ENCODE data around the gene DOCK1.

DOCK1 gene

GRCh38 chr10:127013211-127013656 is 108.0 kb downstream of the DOCK1 start:
- no peak for DNase-seq

DNA sequence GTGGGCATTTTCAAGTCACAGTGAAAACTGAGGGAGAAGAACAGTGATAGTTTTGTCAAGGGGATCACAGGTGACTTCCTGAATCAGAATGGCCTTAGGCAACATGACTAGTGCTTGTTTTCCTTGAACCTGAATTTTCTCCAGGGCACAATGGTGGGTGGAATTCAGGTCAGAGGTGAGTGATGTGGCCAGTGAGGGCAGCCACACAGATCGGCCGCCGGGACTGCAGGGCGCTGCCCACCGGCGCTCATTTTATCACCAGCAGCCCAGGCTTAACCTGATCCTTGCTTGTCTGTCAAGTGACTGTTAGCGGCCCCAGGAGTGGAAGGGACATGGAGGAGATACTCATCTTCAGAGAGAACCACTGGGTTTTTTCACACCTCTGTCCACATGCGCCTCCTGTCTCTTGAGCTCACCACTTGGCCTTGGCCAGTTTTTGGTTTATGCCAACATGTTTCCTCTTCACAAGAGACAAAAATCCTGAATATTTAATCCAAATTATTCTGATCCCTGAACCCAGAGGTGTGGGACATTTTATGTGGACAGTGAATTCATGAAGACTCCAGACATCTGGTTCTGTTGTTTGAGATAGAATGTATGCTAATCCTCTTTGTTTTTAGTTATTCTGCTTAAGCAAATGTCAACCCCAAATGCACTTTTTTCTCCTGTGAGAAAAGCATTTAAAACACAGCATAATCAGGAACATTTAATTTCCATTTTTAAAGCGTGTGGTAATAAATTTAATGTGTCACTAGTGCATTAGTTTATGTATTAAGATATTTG is 108.7 kb downstream of the DOCK1 start:
- DNase-seq: no peak

DNA sequence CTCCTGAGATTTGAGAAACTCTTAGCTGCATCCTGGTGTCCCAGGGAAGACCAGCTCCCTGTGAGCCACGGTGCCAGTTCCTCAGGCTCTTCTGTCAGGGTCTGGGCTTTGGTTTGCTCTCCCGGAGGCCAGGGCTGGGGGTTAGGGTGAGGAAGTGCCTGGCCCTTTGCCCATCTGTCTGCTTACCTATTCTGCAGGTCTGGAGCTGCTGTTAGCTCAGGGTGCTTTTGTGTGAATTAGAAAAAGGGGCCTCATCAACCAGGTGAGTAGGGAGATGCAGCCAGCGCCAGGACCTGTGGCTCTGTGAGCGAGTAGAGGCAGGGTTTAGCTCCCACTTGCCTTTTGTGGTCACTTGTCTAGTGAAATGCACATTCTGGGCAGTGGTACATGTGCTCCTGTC is 109.4 kb downstream of the DOCK1 start:
- DNase-seq: no peak

GRCh38 chr10:127015373-127015772 is 110.1 kb downstream of the DOCK1 start:
- no peak for DNase-seq

DNA sequence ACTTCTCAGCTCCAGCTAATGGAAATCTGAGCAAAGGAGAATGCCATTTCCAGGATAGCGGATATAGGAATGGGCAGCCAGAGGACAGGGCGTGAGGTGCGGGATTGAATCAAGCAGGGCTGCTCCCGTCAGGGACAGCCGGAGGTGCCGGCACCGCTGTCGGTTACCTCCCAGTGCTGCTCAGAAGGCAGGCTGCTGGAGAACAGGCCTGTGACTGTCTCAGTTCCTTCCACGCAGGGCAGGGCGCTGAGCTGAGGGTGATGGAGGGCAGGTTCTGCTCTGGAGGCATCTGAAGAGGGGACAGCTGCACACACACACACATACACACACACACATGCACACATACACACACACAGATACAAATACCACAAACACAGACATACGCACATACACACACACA is 111.1 kb downstream of the DOCK1 start:
- no peak for DNase-seq

DNA sequence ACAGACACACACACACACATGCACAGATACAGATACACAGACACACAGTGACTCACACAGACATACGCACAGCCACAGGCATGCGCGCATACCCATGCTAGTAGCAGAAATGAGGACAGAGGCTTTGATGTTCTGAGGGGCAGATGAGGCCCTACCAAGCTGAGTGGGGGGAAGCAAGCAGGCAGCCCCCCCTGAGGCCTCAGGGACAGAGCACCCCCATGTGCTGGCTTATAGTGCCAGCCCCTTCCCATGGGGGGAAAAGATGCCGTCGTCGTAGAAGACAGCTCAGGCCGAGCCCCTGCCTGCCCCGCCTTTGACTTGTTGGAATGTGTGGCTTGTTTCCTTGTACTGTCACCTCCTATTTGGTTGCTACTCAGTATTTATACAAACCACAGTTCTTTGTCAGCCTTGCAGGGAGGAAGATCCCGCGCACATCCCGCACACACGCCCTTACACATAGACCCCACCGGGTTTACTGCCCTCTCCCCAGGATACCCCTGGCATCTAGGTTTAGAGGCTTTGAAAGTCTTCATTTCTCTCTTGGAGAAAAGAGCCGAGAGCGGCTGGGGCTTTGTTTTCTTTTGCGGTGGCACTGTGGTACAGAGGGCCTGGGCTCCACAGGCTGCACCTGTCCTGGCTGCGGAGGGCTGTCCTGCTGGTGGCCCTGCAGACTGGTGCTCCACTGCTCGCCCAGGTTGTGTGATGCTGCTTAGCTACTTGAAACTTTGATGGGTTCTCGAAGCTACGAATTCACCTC is 112.5 kb downstream of the DOCK1 start:
- DNase-seq: no peak

GRCh38 chr10:127018298-127018650 is 113.0 kb downstream of the DOCK1 start:
- DNase-seq: no peak

DNA sequence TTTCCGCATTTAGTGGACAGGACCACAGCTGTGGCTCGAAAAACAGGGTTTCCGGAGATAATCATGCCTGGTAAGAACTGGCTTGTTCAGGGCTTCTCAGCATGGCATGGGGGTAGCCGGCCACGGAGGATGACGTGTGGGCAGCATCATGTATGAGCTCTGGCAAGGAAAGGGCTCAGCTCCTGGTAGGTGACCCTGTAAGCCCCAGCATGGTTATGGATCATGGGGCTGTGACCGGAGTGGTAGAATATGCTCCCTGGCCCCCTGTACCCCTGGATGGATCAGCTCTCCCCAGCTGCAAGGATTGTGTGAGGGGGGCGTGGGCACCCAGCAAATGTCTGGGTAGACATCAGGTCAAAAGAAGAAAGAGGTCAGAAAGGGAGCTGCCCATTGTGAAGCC is 113.5 kb downstream of the DOCK1 start:
- no peak for DNase-seq

DNA sequence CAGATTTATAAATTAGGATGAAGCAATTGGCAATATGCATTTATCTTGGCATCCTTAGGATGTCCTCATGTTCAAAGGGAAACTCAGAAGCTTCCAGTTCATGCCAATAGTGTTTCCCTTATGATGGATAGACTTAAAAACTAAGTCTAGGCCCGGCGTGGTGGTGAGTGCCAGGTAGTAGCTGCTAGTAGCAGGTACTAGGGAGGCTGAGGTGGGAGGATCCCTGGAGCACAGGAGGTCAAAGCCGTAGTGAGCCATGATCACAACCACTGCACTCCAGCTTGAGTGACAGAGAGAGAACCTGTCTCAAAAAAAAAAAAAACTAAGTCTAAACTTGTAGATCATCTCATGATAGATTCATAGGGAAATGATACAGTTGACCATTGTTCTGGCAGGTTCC is 115.0 kb downstream of the DOCK1 start:
- no peak for DNase-seq

GRCh38 chr10:127021801-127022200 is 116.6 kb downstream of the DOCK1 start:
- DNase-seq: no peak

DNA sequence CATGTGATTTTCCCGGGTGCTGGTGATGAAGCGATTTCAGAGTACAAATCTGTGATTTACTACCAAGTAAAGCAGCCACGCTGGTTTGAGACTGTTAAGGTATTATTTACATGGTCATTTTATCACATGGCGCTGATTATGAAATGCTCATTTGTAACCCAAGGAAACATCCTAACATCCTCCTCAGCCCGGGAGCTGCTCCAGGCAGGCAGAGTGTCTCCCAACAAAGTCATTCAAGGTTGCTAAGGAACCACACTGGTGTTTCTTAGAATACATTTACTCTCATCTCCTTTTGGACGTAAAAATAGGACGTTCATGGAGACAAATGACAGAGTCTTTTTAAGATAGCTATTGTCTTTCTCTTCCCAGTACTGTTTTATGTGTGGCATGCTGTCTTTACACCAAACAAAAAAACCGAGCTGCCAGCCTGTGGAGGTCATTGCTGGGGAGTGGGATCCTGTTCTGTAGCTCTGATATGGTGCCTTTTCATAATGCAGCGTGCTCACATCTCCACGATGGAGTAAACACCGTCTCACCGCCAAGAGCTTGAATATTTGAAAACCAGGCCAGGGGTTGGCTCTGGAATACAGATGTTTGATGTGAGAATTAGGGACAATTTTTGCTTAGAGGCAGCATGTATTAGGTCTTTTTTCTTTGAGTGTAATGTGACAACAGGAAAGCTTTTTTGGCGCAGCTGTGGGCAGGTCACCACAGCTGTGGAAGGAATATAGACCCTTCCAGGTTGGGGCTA is 119.6 kb downstream of the DOCK1 start:
- no peak for DNase-seq

DNA sequence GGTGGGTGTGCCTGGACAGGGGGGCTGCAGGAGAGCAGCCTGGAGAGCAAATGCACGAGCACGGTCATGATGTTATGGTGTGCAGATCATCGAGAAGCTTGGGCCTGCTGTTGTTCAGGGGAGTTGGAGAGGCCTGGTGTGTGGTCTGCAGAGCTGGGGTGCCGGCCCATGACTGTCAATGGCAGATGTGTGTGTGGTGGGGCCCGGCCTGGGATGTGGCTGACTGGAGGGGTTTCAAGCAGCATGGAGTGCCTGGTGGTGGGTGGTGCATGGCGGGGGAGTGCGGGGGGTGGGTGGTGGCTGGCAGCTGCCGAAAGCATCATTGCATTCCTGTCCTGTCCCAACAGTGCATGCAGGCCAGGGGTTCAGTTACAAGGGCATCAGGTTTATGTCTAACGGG is 122.6 kb downstream of the DOCK1 start:
- no peak for DNase-seq

- DNase-seq: no peak
Observed at GRCh38 chr10:127028556-127028955, 123.3 kb downstream of the DOCK1 start.

- no peak for DNase-seq
Observed at GRCh38 chr10:127029061-127029460, 123.8 kb downstream of the DOCK1 start.

DNA sequence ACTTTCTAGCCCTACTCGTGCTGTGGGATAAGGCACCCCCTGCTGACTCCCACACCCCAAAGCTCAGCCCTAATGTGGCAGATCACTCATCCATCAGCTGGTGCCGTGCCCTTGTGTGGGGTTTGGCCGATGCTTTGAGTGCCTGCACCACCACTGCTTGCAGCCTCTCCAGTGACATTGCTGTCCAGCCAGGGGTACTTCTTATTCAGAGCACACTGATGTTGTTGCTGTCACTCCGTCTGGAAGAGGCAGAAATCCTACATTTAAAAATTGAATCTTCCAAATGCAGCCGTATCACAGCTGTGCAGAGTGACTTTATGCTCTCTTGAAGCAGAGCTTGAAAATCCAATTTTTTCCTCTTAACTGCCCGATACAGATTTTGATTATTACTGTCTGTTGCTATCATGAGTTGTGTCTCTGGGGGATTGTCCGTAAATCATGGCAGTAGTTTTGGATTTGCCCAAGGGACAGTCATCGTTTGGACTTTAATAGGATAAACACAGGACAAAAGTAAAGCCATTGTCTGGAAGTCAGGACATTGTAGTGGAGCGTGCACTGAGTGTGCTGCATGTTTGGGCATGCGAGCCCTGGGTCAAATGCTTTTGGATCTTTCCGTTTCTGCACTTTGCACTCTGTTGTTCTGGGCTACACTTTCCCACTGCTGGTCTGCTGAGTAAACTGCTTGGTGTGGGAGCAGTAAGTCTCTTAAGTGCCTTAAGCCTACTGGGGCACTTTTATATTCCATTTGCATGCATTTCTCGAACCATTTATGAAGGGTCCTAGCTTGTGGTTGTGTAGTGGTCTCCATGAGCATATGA is 128.2 kb downstream of the DOCK1 start:
- no peak for DNase-seq

GRCh38 chr10:127034034-127034633 is 128.9 kb downstream of the DOCK1 start:
- no peak for DNase-seq

GRCh38 chr10:127034790-127035189 is 129.6 kb downstream of the DOCK1 start:
- no peak for DNase-seq

- DNase-seq: no peak
Observed at GRCh38 chr10:127035827-127036226, 130.6 kb downstream of the DOCK1 start.

- DNase-seq: no peak
Observed at GRCh38 chr10:127036987-127037386, 131.8 kb downstream of the DOCK1 start.

DNA sequence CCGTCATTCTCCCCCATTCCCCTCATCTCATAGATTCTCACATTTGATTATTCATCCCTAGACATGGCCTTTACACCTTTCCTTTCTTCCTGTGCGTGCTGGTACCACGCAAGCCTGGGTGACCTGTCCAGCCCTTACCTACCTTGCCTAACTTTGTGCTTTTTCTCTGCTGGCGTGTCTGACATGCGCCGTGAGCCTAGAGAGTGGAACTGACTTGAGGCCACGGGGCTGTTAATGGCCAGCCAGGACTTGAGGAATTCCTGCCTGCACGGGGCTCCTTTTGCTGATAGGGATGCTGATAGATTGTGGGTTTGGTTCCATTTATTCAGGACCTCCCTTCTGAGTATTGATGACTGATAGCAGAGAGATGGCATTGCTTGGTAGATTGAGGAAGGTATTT is 134.2 kb downstream of the DOCK1 start:
- no peak for DNase-seq

GRCh38 chr10:127040756-127041155 is 135.5 kb downstream of the DOCK1 start:
- no peak for DNase-seq

DNA sequence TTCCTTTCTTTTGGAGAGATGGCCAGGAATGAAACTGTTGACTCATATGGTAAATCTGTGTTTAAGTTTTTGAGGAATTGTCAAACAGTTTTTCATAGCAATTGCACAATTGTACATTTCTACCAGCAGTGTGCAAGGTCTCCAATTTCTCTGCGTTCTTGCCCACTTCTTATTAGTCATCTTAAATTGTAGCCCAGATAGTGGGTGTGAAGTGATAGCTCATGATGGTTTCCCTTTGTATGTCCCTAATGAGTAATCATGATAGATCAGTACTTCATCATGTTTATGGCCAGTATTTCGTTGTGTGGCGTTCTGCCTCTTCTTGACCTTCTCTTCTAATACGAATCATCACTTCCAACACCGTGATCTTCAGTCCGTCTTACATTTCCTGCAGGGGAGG is 136.3 kb downstream of the DOCK1 start:
- DNase-seq: no peak

Data from stimulated activated CD4-positive, alpha-beta T cell treated with anti-CD3 and anti-CD28 coated beads, Interleukin-15, amount 100 ng/mL, for 24 hours (primary cell).